GM23338 (cell line): ENCODE data around the gene ECD. TPM values are rescaled to one million over a fixed set of nuclear protein-coding genes. Genes with fewer than 3 reads are reported as not detected.
A peak's percentile ranks its signal among the peaks of the same experiment; 100 is the strongest.

ENCODE experiments used
- ATAC-seq: fragments of 200-7000 bp; cut with Tn5 transposase; 3 replicates; pipeline ENCODE4 v1.9.1; 2020
- DNase-seq: peaks from one replicate; pipeline ENCODE4 v3.0.0-alpha.2; 2015; ENCODE audit warnings: low spot score
- H2AFZ ChIP-seq: fragments of 200-600 bp; sonication (generic); 2 replicates; pipeline ENCODE4 v1.8.0; 2016; ENCODE audit warnings: antibody characterized with exemption, mild to moderate bottlenecking, moderate library complexity
- H3F3A ChIP-seq: fragments of 200-600 bp; sonication (generic); replicated peaks from 2 replicates; pipeline ENCODE4 v1.8.0; 2017; ENCODE audit warnings: antibody characterized with exemption, mixed run types, low read depth
- H3K27ac ChIP-seq: fragments of 200-600 bp; sonication (generic); 2 replicates; pipeline ENCODE4 v1.6.1; 2016; ENCODE audit warnings: low read depth
- H3K27me3 ChIP-seq: fragments of 200-600 bp; sonication (generic); 2 replicates; pipeline ENCODE4 v1.8.0; 2016; ENCODE audit warnings: mild to moderate bottlenecking, mixed run types, moderate library complexity; ENCODE audit not compliant: insufficient read depth
- H3K36me3 ChIP-seq: fragments of 200-600 bp; sonication (generic); 2 replicates; pipeline ENCODE4 v1.8.0; 2016; ENCODE audit warnings: mild to moderate bottlenecking; ENCODE audit not compliant: insufficient read depth
- H3K4me1 ChIP-seq: fragments of 200-600 bp; sonication (generic); 2 replicates; pipeline ENCODE4 v1.8.0; 2016; ENCODE audit warnings: mild to moderate bottlenecking, moderate library complexity; ENCODE audit not compliant: insufficient read depth
- H3K4me2 ChIP-seq: fragments of 200-600 bp; sonication (generic); 2 replicates; pipeline ENCODE4 v1.7.1; 2017; ENCODE audit warnings: mixed run types
- H3K4me3 ChIP-seq: fragments of 200-600 bp; sonication (generic); 2 replicates; pipeline ENCODE4 v1.6.1; 2016; ENCODE audit warnings: mixed run types
- H3K79me2 ChIP-seq: fragments of 200-600 bp; sonication (generic); replicated peaks from 2 replicates; pipeline ENCODE4 v1.8.0; 2017; ENCODE audit warnings: mild to moderate bottlenecking; ENCODE audit not compliant: insufficient read depth
- H3K9me2 ChIP-seq: fragments of 200-600 bp; sonication (generic); 2 replicates; pipeline ENCODE4 v1.8.0; 2017; ENCODE audit not compliant: insufficient read depth
- H4K20me1 ChIP-seq: fragments of 200-600 bp; sonication (generic); replicated peaks from 2 replicates; pipeline ENCODE4 v1.8.0; 2017; ENCODE audit warnings: mild to moderate bottlenecking; ENCODE audit not compliant: insufficient read depth
- H3K27ac Mint-ChIP-seq: 2 replicates; pipeline ENCODE4 v1.8.0; 2020; ENCODE audit warnings: inconsistent platforms, mild to moderate bottlenecking, moderate library complexity, mixed read lengths
- H3K27me3 Mint-ChIP-seq: 3 replicates; pipeline ENCODE4 v1.8.0; 2022; ENCODE audit warnings: low read depth, mild to moderate bottlenecking, moderate library complexity, mixed read lengths, inconsistent platforms; ENCODE audit not compliant: insufficient read depth, poor library complexity
- H3K36me3 Mint-ChIP-seq: 3 replicates; pipeline ENCODE4 v1.8.0; 2021; ENCODE audit warnings: low read depth, mild to moderate bottlenecking, inconsistent platforms, moderate library complexity, mixed read lengths
- H3K4me1 Mint-ChIP-seq: 3 replicates; pipeline ENCODE4 v1.8.0; 2020; ENCODE audit warnings: mild to moderate bottlenecking, inconsistent platforms, mixed read lengths
- H3K4me3 Mint-ChIP-seq: 3 replicates; pipeline ENCODE4 v1.8.0; 2021; ENCODE audit warnings: moderate library complexity, mild to moderate bottlenecking, inconsistent platforms, mixed read lengths
- H3K9me3 Mint-ChIP-seq: 3 replicates; pipeline ENCODE4 v1.8.0; 2020; ENCODE audit warnings: moderate library complexity, mild to moderate bottlenecking, inconsistent platforms, mixed read lengths
- CREB1 ChIP-seq: fragments of 250-450 bp; sonication (Bioruptor Pico); IDR thresholded peaks from 2 replicates; pipeline ENCODE4 v1.5.0; 2020; ENCODE audit warnings: low read depth, mild to moderate bottlenecking, moderate library complexity
- CTCF ChIP-seq, 2 experiments: fragments of 200-600 bp in 1 of 2; sonication (generic) in 1 of 2; conservative IDR thresholded peaks; 2 replicates each; pipeline versions ENCODE4 v1.5.1 to v1.6.1; 2016 to 2017; ENCODE audit warnings: antibody characterized with exemption in 2 of 2, low read depth in 2 of 2, mild to moderate bottlenecking in 2 of 2, moderate library complexity in 1 of 2
- EZH2phosphoT487 ChIP-seq: fragments of 200-600 bp; sonication (generic); IDR thresholded peaks from one replicate; pipeline ENCODE4 v1.8.1; 2018; ENCODE audit warnings: antibody characterized with exemption; ENCODE audit not compliant: unreplicated experiment
- POLR2AphosphoS5 ChIP-seq: IDR thresholded peaks from 2 replicates; pipeline ENCODE4 v1.6.1; 2016; ENCODE audit warnings: antibody characterized with exemption, low read depth
- STAT1 ChIP-seq: IDR thresholded peaks from one replicate; pipeline ENCODE4 v1.6.1; 2016; ENCODE audit warnings: antibody characterized with exemption; ENCODE audit not compliant: unreplicated experiment
- ZNF114 ChIP-seq: fragments of 250-450 bp; sonication (Bioruptor Pico); IDR thresholded peaks from 2 replicates; pipeline ENCODE4 v1.5.0; 2020; ENCODE audit warnings: mild to moderate bottlenecking, moderate library complexity
- ZNF331 ChIP-seq: fragments of 250-450 bp; sonication (Bioruptor Pico); IDR thresholded peaks from 2 replicates; pipeline ENCODE4 v1.5.0; 2020; ENCODE audit warnings: low read depth, mild to moderate bottlenecking, moderate library complexity
- polyA plus RNA-seq: library from polyadenylated mRNA; unstranded; fragments of >200 nt; fragmentation: Nextera tagmentation; extraction: Ambion mirVana; gene quantifications from 2 replicates; pipeline ENCODE4 v1.2.1, GENCODE V29; 2016
- total RNA-seq: library from RNA; depleted of rRNA; stranded (reverse); fragments of >200 nt; shearing (Covaris generic); gene quantifications from 2 replicates; pipeline ENCODE4 v1.2.3, GENCODE V29; 2014
- TF ChIP-seq, protein P1 (sequence below): fragments of 250-450 bp; sonication (Bioruptor Pico); IDR thresholded peaks from 2 replicates; pipeline ENCODE4 v1.5.0; 2020; ENCODE audit warnings: mild to moderate bottlenecking, moderate library complexity

Gene ECD
- total and polyA plus RNA-seq, 2 experiments from 2014 or later, result 37.8 to 56.6 TPM

GRCh38 chr10:73097305-73097670 is 70.5 kb downstream of the ECD start (continued):
- TF ChIP-seq, protein P1, sequence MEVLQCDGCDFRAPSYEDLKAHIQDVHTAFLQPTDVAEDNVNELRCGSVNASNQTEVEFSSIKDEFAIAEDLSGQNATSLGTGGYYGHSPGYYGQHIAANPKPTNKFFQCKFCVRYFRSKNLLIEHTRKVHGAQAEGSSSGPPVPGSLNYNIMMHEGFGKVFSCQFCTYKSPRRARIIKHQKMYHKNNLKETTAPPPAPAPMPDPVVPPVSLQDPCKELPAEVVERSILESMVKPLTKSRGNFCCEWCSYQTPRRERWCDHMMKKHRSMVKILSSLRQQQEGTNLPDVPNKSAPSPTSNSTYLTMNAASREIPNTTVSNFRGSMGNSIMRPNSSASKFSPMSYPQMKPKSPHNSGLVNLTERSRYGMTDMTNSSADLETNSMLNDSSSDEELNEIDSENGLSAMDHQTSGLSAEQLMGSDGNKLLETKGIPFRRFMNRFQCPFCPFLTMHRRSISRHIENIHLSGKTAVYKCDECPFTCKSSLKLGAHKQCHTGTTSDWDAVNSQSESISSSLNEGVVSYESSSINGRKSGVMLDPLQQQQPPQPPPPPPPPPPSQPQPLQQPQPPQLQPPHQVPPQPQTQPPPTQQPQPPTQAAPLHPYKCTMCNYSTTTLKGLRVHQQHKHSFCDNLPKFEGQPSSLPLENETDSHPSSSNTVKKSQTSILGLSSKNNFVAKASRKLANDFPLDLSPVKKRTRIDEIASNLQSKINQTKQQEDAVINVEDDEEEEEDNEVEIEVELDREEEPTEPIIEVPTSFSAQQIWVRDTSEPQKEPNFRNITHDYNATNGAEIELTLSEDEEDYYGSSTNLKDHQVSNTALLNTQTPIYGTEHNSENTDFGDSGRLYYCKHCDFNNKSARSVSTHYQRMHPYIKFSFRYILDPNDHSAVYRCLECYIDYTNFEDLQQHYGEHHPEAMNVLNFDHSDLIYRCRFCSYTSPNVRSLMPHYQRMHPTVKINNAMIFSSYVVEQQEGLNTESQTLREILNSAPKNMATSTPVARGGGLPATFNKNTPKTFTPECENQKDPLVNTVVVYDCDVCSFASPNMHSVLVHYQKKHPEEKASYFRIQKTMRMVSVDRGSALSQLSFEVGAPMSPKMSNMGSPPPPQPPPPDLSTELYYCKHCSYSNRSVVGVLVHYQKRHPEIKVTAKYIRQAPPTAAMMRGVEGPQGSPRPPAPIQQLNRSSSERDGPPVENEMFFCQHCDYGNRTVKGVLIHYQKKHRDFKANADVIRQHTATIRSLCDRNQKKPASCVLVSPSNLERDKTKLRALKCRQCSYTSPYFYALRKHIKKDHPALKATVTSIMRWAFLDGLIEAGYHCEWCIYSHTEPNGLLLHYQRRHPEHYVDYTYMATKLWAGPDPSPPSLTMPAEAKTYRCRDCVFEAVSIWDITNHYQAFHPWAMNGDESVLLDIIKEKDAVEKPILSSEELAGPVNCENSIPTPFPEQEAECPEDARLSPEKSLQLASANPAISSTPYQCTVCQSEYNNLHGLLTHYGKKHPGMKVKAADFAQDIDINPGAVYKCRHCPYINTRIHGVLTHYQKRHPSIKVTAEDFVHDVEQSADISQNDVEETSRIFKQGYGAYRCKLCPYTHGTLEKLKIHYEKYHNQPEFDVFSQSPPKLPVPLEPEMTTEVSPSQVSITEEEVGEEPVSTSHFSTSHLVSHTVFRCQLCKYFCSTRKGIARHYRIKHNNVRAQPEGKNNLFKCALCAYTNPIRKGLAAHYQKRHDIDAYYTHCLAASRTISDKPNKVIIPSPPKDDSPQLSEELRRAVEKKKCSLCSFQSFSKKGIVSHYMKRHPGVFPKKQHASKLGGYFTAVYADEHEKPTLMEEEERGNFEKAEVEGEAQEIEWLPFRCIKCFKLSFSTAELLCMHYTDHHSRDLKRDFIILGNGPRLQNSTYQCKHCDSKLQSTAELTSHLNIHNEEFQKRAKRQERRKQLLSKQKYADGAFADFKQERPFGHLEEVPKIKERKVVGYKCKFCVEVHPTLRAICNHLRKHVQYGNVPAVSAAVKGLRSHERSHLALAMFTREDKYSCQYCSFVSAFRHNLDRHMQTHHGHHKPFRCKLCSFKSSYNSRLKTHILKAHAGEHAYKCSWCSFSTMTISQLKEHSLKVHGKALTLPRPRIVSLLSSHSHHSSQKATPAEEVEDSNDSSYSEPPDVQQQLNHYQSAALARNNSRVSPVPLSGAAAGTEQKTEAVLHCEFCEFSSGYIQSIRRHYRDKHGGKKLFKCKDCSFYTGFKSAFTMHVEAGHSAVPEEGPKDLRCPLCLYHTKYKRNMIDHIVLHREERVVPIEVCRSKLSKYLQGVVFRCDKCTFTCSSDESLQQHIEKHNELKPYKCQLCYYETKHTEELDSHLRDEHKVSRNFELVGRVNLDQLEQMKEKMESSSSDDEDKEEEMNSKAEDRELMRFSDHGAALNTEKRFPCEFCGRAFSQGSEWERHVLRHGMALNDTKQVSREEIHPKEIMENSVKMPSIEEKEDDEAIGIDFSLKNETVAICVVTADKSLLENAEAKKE, result no peak

DNA sequence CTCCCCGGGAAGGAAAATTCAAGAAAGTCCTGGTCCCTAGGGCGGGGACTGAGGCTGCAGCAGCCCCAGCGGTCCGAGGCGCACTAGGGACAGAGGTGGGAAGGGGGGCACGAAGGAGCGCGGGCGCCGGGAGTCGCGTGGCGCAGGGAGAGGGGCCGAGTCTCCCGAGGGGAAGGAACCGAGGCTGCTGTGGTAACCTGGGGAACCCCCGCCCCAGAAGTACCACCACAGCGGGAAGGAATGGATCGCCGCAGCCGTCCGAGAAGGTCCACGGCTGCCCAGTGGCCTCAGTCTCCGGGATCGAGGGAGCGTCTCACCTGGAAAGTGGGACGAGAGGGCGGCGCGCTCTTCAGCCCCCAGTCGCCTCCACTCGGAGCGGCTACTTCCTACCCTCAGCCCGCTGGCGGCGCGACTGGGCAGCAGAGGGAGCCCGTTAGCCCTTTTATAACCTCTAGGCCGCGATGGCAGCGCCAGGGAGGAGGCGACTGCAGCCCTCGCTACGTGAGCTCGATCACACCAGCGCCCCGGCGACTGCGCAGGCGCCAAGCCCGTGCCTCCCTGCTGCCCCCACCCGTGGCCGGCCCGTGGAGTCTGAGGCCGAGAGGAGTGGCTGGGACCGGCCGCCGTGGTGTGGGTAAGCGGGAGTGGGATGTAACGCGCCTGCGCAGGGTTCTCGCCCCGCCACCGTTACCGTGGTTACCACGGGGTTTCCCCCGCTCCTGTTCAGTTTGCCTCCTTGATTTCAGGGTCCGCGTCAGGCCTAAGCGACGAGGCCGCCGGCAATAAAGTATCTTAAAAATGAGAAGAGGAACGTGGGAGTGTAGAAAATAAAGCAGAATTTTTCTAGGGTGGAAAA is 71.1 kb downstream of the ECD start, which contains the start of gene P4HA1:
Gene P4HA1, minus strand, starts transcription at position 418 of the 856 bp plus-strand sequence. CDS start 21,983 bp downstream, outside the sequence.
- Histone ChIP-seq H3K4me2 (peak within 1 kb of the TSS; percentile 76), H3K79me2 (peaks cover 28% of the 10 kb centered on the region), H3K27me3 (no peaks in the 10 kb centered on the region), H3K9me2 (no peaks in the 10 kb centered on the region), H3F3A (no peaks in the 10 kb centered on the region), H4K20me1 (no peaks in the 10 kb centered on the region), H3K4me1 (peaks cover 12% of the 10 kb centered on the region), H3K36me3 (no peaks in the 10 kb centered on the region), H3K4me3 (peak within 1 kb of the TSS; percentile 62), H3K27ac (peak within 1 kb of the TSS; percentile 57), H2AFZ (peak within 1 kb of the TSS; percentile 38; the same call in 1 of the 2 replicates)
- H3K9me3 Mint-ChIP-seq, result no peaks in the 10 kb centered on the region
- DNase-seq (peak; percentile 94), ATAC-seq (peak; percentile 94)
- peak within 1 kb of the TSS; percentile 94 for H3K27ac Mint-ChIP-seq
- peak within 1 kb of the TSS; percentile 88 for H3K4me3 Mint-ChIP-seq
- TF ChIP-seq CREB1 (CRISPR knock-in tag), result peak; percentile 71
- TF ChIP-seq ZNF114, result peak; percentile 89
- TF ChIP-seq EZH2phosphoT487, result no peak
- no peak for TF ChIP-seq STAT1
- TF ChIP-seq CTCF (conservative IDR thresholded peaks at IDR 0.05; ENCODE audit: low read depth in 2 of 2), result peak; percentile 44 to 80
- TF ChIP-seq ZNF331 (CRISPR knock-in tag), result no peak
- peak; percentile 84 for TF ChIP-seq POLR2AphosphoS5
- peaks cover 7% of the 10 kb centered on the region for H3K27me3 Mint-ChIP-seq
- H3K4me1 Mint-ChIP-seq, result peaks cover 19% of the 10 kb centered on the region; the same call in 2 of the 3 replicates
- H3K36me3 Mint-ChIP-seq, result no peaks in the 10 kb centered on the region
